T-helper 17 cell (primary cell): ENCODE results near the gene ANKS1B. TPM values are rescaled to one million over a fixed set of nuclear protein-coding genes. Genes with fewer than 3 reads are reported as not detected.

Experiments used
- ATAC-seq: fragments of 150-1000 bp; cut with Tn5 transposase; 2 replicates; pipeline ENCODE4 v1.10.0; 2021; ENCODE audit warnings: mild to moderate bottlenecking, moderate library complexity
- DNase-seq, 3 donors: peaks; one replicate each; pipeline versions ENCODE4 v3.0.0 to v3.0.0-alpha.2; 2020 to 2021
- H3K9me3 ChIP-seq: one replicate; pipeline ENCODE4 v1.7.0; 2013; ENCODE audit warnings: low read length, mild to moderate bottlenecking; ENCODE audit not compliant: control insufficient read depth, poor library complexity, severe bottlenecking
- H3K27ac Mint-ChIP-seq: one replicate; pipeline ENCODE4 v1.8.0; 2022; ENCODE audit warnings: mild to moderate bottlenecking, moderate library complexity, mixed read lengths
- H3K27me3 Mint-ChIP-seq: one replicate; pipeline ENCODE4 v1.8.0; 2022; ENCODE audit warnings: mixed read lengths
- H3K36me3 Mint-ChIP-seq: one replicate; pipeline ENCODE4 v1.8.0; 2022; ENCODE audit warnings: low read depth, mixed read lengths
- H3K4me1 Mint-ChIP-seq: one replicate; pipeline ENCODE4 v1.8.0; 2022; ENCODE audit warnings: mild to moderate bottlenecking, mixed read lengths
- H3K4me3 Mint-ChIP-seq: one replicate; pipeline ENCODE4 v1.8.0; 2022; ENCODE audit warnings: mild to moderate bottlenecking, moderate library complexity, mixed read lengths
- total RNA-seq, 4 donors: library from RNA in 2 of 4; stranded (reverse) in 2 of 4; gene quantifications; one replicate each; pipeline ENCODE4 v1.2.3 and lab custom pipeline; 2022 to 2026

The ANKS1B gene
- total RNA-seq, 2 donors from 2014 or later, result 0.35 to 1.2 TPM

DNA sequence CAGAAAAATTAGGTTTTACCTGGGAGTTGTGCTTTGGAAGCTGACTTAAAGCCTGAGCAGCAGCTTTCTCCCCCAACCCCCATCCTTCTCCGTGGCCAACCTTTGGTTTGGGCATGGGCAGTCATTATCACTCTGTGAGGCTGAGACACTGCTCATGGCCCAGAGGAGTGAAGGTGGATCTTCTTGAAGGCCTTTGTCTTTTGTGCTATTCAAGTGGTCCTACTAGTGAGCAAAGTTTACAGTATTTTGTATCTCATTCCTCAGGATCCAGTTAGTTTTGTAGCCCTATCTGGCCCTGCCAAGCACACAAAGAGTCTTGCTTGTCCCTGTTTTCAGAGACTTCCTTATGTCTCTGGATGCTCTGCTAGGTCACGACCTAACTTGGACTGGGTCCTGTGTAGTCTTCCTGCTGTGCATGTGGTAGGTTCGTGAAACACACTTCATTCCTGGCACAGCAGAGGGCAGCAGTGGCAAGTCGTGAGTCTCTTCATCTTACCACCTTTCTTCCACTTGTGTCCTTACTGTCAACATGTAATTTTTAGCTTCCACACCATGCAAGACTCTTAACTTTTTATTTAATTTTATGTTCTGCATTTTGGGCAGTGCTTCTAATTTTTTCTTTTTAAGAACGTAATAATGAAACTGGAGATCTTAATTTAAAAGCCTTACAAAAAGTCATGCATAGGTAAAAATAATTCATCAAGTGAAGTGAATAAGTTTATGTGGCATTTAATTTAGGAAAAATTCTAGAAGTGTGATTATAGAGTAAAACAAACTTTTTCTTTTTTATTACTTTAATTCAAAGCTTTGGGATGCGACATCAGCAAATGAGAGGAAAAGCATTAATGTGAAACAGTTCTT lies 1285.9 kb downstream of the ANKS1B start:
- Mint-ChIP-seq H3K27me3 (no peaks in the 10 kb centered on the region), H3K36me3 (peaks cover 10% of the 10 kb centered on the region), H3K4me1 (peaks cover 12% of the 10 kb centered on the region), H3K4me3 (no peak overlapping the region), H3K27ac (no peak overlapping the region)
- DNase-seq (peak in 1 of 3 donors; percentile 11), ATAC-seq (peak; percentile 86)
- H3K9me3 ChIP-seq, result no peaks in the 10 kb centered on the region

DNA sequence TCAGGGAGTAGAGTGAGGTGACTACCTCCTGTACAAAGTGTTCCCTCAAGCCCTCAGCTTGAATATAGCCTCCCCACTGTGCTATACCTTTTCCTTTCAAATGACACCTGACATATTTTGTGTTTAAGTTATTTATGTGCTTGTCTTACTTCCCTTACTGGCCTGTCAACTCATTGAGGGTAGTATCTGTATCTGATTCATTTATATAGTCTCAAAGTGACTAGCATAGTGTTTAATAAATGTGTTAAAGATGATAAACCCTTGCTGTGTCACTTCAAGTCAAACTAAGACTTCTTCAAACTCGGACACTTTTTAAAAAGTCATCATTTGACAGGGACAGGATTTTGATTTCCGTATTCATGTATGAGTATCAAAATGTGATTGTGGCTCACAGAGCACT lies 1287.5 kb downstream of the ANKS1B start:
- no peak for DNase-seq
- no peak for ATAC-seq
- H3K9me3 ChIP-seq, result no peaks in the 10 kb centered on the region
- peaks cover 17% of the 10 kb centered on the region for H3K4me1 Mint-ChIP-seq
- no peaks in the 10 kb centered on the region for H3K27me3 Mint-ChIP-seq
- no peak overlapping the region for H3K4me3 Mint-ChIP-seq
- H3K36me3 Mint-ChIP-seq, result peaks cover 10% of the 10 kb centered on the region
- H3K27ac Mint-ChIP-seq, result peak overlapping the region; percentile 78

DNA sequence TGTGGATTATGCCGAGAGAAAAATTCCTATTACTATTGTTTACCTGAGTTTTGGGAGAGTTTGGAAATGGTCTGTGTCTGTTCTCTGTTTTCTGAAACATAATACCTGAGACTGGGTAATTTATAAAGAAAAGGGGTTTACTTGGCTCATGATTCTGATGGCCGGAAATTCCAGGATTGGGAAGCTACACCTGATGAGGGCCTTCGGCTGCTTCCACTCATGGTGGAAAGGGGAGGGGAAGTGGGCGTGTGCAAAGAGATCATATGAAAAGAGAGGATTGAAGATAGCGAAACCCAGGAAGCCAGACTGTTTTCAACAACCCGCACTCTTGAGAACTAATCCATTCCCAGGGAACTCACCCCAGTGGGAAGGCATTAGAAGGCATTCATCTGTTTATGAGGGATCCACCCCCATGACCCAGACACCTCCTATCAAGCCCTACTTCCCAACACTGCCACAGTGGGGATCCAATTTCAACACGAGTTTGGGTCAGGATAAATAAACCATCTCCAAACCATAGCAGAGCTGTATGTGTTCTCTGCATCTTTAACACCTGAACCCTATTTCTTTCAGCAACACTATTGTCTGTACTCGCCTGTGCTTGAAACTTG lies 1288.6 kb downstream of the ANKS1B start:
- DNase-seq (no peak), ATAC-seq (no peak)
- no peak overlapping the region for H3K4me3 Mint-ChIP-seq
- peaks cover 14% of the 10 kb centered on the region for H3K36me3 Mint-ChIP-seq
- no peaks in the 10 kb centered on the region for H3K27me3 Mint-ChIP-seq
- H3K27ac Mint-ChIP-seq, result peak overlapping the region; percentile 78
- H3K9me3 ChIP-seq, result no peaks in the 10 kb centered on the region
- peaks cover 22% of the 10 kb centered on the region for H3K4me1 Mint-ChIP-seq

DNA sequence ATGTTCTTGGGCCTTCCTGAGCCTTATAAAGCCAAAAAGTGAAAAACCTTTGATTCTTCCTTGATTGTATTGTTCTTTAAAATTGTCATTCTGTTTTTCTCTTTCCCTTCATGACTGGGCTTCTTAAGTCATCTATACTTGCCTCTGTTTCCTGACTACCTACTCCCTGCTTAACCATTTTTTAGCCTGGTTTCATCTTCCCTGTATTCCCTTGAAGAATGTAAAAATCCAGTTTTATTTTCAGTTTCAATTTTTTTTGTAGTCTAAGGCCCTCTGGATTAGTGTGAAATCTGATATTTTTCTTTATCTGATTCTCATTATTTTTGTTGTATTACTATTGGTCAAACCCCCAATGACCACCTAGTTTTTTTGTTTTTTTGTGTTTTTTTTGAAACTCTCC lies 1293.4 kb downstream of the ANKS1B start:
- no peak overlapping the region for H3K4me3 Mint-ChIP-seq
- H3K9me3 ChIP-seq, result no peaks in the 10 kb centered on the region
- peaks cover 33% of the 10 kb centered on the region for H3K4me1 Mint-ChIP-seq
- H3K27me3 Mint-ChIP-seq, result no peaks in the 10 kb centered on the region
- H3K27ac Mint-ChIP-seq, result peak overlapping the region; percentile 27
- DNase-seq, result no peak
- H3K36me3 Mint-ChIP-seq, result peaks cover 19% of the 10 kb centered on the region
- no peak for ATAC-seq

DNA sequence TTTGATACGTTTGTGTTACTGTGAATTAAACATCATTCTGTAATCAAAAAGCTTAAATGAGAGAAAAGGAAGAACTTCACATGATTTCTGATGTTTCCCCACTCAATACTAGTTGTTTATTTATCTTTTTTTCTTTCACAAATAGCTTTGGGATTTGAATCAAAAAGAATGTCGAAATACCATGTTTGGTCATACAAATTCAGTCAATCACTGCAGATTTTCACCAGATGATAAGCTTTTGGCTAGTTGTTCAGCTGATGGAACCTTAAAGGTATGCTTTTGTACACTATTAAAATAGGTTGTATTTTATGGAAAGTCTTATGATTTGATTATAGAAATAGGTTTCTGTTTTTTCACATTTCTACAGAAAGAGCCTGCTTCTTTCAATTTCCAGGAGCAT lies 1298.1 kb downstream of the ANKS1B start:
- DNase-seq, result no peak
- Mint-ChIP-seq H3K36me3 (peaks cover 22% of the 10 kb centered on the region), H3K4me3 (no peak overlapping the region), H3K27ac (no peak overlapping the region), H3K27me3 (no peaks in the 10 kb centered on the region), H3K4me1 (peaks cover 20% of the 10 kb centered on the region)
- H3K9me3 ChIP-seq, result no peaks in the 10 kb centered on the region
- ATAC-seq, result no peak

Other genes starting within 250 kb of the ANKS1B start
- gene BLTP3B, start 157.9 kb upstream of the ANKS1B start, total RNA-seq, result 10 to 100 TPM; 22.6 to 30.9 TPM
- gene ACTR6, start 215.9 kb upstream of the ANKS1B start, total RNA-seq, result 10 to 100 TPM; 23.4 to 24.9 TPM